ENCODE data around the gene SMAD3. TPM values are rescaled to one million over a fixed set of nuclear protein-coding genes. Genes with fewer than 3 reads are reported as not detected.

Gene SMAD3
- total and polyA plus RNA-seq, 2 donors: 28.3 to 31.2 TPM

DNA sequence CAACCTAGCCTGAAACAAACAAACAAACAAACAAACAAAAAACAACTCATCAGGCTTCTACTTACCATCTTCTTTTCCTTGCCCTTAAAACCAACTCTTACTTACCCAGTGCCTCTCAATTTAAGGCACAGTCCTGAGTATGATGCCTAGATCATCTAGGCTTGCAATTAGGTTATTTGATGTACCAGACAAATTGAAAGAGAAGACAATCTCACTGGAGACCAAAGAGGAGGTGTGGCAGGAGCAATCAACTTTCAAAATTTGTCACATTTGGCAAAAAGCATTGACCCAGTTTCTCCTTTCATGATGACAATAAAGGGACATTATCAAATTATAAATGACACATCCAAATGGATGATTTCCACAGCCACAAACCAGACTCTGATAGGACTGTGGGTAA is 153.0 kb downstream of the SMAD3 start:
- Histone ChIP-seq H3K36me3 (ENCODE audit: insufficient read depth) (no peaks in the 10 kb centered on the region), H3K4me1 (ENCODE audit: insufficient read depth) (no peaks in the 10 kb centered on the region), H3K4me3 (ENCODE audit: low read depth, low read length) (no peak overlapping the region), H3K27ac (ENCODE audit: low read depth) (no peak overlapping the region)
- no peak for DNase-seq (ENCODE audit: extremely low spot score)

DNA sequence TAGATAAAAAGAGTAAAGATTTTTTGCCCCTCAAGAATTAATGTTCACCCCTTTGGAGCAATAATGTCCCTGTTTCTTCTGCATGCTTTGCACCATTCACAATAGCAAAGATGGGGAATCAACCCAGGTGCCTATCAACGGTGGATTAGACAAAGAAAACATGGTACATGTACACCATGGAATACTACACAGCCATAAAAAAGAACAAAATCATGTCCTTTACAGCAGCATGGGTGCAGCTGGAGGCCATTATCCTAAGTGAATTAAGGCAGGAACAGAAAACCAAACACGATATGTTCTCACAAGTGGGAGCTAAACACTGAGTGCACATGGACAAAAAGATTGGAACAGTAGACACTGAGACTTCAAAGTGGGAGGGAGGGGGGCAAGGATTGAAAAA is 153.9 kb downstream of the SMAD3 start:
- no peaks in the 10 kb centered on the region for H3K36me3 ChIP-seq (ENCODE audit: insufficient read depth)
- H3K27ac ChIP-seq (ENCODE audit: low read depth): no peak overlapping the region
- no peak overlapping the region for H3K4me3 ChIP-seq (ENCODE audit: low read depth, low read length)
- DNase-seq (ENCODE audit: extremely low spot score): no peak
- 97% methylated on average over 2 of the region's 2 CpGs for WGBS
- H3K4me1 ChIP-seq (ENCODE audit: insufficient read depth): no peaks in the 10 kb centered on the region

DNA sequence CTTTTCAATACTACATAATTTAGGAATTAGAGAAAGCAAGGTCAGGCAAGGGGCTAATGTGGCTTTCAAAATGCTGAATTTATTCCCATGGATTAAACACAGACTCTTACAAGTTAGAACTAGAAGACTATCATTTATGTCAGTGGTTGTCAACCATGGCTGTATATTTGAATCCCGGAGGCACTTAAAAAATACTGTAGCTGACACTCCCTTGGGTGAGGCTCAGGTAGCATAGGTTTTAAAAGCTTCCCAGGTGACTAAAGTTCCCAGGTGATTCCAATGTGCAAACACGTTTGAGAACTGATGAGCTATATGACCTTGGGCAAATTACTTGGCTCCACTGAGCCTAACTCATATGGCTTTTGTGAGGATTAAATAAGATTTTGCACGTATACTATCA is 159.5 kb downstream of the SMAD3 start:
- DNase-seq (ENCODE audit: extremely low spot score): no peak
- Histone ChIP-seq H3K4me1 (ENCODE audit: insufficient read depth) (no peaks in the 10 kb centered on the region), H3K4me3 (ENCODE audit: low read depth, low read length) (no peak overlapping the region), H3K27ac (ENCODE audit: low read depth) (no peak overlapping the region), H3K36me3 (ENCODE audit: insufficient read depth) (peaks cover 2% of the 10 kb centered on the region)
- 88% methylated on average over 3 of the region's 3 CpGs for WGBS

DNA sequence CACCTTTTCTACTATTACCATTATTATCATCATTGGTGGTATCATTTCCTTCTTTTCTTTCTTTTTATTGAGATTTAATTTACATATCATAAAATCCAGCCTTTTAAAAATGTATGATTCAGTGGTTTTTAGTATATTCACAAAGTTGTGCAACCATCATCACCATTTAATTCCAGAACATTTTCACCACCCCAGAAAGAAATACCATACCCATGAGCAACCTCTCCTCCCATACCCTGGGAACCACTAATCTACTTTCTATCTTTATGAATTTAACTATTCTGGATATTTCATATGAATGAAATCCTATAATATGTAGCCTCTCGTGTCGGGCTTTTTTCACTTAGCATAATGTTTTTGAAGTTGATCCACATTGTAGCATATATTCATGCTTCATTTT is 159.9 kb downstream of the SMAD3 start:
- Histone ChIP-seq H3K36me3 (ENCODE audit: insufficient read depth) (peaks cover 2% of the 10 kb centered on the region), H3K4me1 (ENCODE audit: insufficient read depth) (no peaks in the 10 kb centered on the region), H3K27ac (ENCODE audit: low read depth) (no peak overlapping the region), H3K4me3 (ENCODE audit: low read depth, low read length) (no peak overlapping the region)
- WGBS: over 99% methylated on average over 2 of the region's 2 CpGs
- DNase-seq (ENCODE audit: extremely low spot score): no peak

DNA sequence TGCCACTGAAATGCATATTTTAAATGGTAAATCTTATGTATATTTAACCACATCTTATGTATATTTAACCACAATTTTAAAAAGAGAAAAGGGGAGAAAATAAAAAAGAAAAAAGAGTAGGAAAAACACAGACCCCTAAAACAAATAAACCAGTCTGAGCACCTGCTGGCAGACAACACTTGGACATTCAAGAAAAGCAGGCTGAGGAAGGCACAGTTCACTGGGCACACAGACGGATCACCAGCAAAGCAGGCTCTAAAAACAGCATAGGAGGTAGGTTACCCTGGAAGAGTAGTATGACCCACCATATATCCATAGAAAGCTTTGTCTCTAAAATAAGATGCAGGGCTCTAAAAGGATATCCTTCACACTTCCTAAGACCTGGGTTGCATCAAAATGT is 162.0 kb downstream of the SMAD3 start:
- Histone ChIP-seq H3K36me3 (ENCODE audit: insufficient read depth) (peaks cover 3% of the 10 kb centered on the region), H3K4me3 (ENCODE audit: low read depth, low read length) (no peak overlapping the region), H3K27ac (ENCODE audit: low read depth) (no peak overlapping the region), H3K4me1 (ENCODE audit: insufficient read depth) (no peaks in the 10 kb centered on the region)
- 92% methylated on average over 1 of the region's 1 CpG for WGBS
- DNase-seq (ENCODE audit: extremely low spot score): no peak

DNA sequence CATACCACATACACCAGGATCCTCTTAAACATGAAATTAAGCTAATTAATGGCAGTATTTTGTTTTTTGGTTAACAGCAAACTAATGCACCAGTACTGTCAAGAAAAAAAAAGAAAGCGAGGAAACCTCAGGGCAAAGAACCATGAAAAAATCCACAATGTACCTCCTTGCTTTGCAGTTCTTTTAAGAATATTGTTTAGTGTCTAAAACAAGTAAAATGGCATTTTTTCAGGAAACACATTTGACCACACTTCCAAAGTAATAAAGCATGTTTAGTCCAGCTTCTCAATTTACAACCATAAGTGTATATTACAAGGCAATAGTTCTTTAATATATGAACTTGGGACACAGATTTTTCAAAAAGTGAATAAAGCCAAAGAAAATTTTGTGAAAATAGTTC is 162.4 kb downstream of the SMAD3 start:
- 99% methylated on average over 1 of the region's 1 CpG for WGBS
- Histone ChIP-seq H3K36me3 (ENCODE audit: insufficient read depth) (peaks cover 5% of the 10 kb centered on the region), H3K4me1 (ENCODE audit: insufficient read depth) (no peaks in the 10 kb centered on the region), H3K4me3 (ENCODE audit: low read depth, low read length) (no peak overlapping the region), H3K27ac (ENCODE audit: low read depth) (no peak overlapping the region)
- DNase-seq (ENCODE audit: extremely low spot score): no peak

DNA sequence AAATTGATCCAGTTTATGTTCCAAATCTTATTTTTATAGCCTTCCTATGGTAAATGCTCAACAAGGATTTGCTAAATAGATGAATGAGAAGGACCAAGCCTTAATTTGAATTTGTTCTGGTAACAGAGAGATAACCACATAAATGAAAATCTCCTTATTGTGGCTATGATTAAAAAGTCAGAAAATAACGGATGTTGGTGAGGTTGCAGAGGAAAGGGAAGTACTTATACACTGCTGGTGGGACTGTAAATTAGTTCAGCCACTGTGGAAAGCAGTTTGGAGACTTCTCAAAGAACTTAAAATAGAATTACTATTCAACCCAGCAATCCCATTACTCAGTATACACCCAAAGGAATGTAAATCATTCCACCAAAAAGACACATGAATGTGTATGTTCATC is 162.9 kb downstream of the SMAD3 start:
- no peak for DNase-seq (ENCODE audit: extremely low spot score)
- Histone ChIP-seq H3K36me3 (ENCODE audit: insufficient read depth) (peaks cover 5% of the 10 kb centered on the region), H3K27ac (ENCODE audit: low read depth) (no peak overlapping the region), H3K4me3 (ENCODE audit: low read depth, low read length) (no peak overlapping the region), H3K4me1 (ENCODE audit: insufficient read depth) (no peaks in the 10 kb centered on the region)
- WGBS: 67% methylated on average over 1 of the region's 1 CpG

DNA sequence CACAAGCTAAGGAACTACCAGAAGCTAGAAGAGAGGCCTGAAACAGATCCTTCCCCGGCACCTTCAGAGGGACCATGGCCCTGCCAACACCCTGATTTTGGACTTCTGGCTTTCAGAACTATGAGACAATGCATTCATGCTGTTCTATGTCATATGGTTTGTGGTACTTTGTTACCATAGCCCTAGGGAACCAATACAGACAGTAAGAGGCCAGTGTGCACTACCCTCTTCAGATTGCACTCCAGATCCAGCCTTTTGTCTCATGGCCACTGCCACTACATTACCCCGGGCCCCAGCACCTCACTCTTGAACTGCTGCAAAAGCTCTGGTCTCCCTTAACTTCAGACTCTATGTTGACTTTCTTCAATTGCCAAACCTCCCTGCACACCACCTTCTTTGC is 165.1 kb downstream of the SMAD3 start:
- H3K36me3 ChIP-seq (ENCODE audit: insufficient read depth): peaks cover 5% of the 10 kb centered on the region
- no peak overlapping the region for H3K4me3 ChIP-seq (ENCODE audit: low read depth, low read length)
- no peaks in the 10 kb centered on the region for H3K4me1 ChIP-seq (ENCODE audit: insufficient read depth)
- no peak overlapping the region for H3K27ac ChIP-seq (ENCODE audit: low read depth)
- 98% methylated on average over 2 of the region's 2 CpGs for WGBS
- no peak for DNase-seq (ENCODE audit: extremely low spot score)

DNA sequence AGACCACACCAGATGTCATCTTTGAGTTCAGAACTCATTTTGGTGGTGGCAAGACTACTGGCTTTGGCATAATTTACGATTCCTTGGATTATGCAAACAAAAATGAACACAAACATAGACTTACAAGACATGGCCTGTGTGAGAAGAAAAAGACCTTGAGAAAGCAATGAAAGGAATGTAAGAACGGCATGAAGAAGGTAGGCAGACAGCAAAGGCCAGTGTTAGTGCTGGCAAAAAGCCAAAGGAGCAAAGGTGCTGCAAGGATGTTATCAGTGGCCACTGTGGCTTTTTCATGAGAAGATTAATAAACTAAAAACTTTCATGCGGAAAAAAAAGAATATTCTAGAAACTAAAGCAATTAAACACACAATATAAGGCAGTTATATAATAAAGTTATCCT is 167.2 kb downstream of the SMAD3 start:
- no peaks in the 10 kb centered on the region for H3K4me1 ChIP-seq (ENCODE audit: insufficient read depth)
- H3K4me3 ChIP-seq (ENCODE audit: low read depth, low read length): no peak overlapping the region
- DNase-seq (ENCODE audit: extremely low spot score): no peak
- H3K27ac ChIP-seq (ENCODE audit: low read depth): no peak overlapping the region
- 85% methylated on average over 3 of the region's 3 CpGs for WGBS
- peaks cover 3% of the 10 kb centered on the region for H3K36me3 ChIP-seq (ENCODE audit: insufficient read depth)

DNA sequence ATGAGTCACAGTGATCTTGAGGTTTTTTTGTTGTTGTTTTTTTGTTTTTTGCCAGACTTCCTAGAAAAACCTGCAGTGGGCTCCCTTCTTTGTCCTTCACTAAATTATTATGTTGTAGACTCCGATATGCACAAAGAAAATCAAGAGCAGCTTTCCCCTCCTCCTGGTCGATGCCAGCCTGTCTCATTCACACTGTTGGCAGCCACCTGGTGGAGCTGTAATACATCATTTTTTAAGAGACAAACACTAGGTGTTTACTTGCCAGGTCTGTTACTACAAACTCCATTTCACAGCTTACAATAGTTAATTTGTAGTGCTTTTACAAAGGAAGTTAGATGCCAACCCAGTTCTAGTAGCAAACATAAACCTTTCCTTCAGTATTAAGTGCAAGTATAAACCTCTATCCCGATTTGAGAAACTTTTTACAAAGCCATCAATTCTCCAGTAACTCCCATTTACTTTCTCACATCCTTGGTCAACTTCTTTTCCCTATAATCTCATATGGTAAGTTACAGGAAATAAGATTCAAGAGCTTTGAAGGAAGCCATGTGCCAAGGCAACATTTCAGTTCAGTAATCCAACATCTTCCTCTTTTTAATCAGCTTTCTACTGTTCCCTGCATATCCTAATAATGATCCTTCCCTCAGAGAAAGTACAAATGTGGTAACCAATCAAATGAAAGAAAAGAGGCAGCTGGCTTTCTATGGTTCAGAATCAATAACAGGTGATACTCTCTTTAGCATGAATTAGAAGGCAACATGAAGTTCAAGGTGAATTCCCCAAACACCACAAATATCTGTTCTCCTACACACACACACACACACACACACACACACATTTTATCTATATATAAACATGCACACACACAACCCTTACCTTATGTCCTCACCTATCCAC is 175.1 kb downstream of the SMAD3 start:
- WGBS: 58% methylated on average over 3 of the region's 3 CpGs
- H3K4me3 ChIP-seq (ENCODE audit: low read depth, low read length): no peak overlapping the region
- no peak overlapping the region for H3K27ac ChIP-seq (ENCODE audit: low read depth)
- H3K4me1 ChIP-seq (ENCODE audit: insufficient read depth): no peaks in the 10 kb centered on the region
- H3K36me3 ChIP-seq (ENCODE audit: insufficient read depth): no peaks in the 10 kb centered on the region
- no peak for DNase-seq (ENCODE audit: extremely low spot score)

DNA sequence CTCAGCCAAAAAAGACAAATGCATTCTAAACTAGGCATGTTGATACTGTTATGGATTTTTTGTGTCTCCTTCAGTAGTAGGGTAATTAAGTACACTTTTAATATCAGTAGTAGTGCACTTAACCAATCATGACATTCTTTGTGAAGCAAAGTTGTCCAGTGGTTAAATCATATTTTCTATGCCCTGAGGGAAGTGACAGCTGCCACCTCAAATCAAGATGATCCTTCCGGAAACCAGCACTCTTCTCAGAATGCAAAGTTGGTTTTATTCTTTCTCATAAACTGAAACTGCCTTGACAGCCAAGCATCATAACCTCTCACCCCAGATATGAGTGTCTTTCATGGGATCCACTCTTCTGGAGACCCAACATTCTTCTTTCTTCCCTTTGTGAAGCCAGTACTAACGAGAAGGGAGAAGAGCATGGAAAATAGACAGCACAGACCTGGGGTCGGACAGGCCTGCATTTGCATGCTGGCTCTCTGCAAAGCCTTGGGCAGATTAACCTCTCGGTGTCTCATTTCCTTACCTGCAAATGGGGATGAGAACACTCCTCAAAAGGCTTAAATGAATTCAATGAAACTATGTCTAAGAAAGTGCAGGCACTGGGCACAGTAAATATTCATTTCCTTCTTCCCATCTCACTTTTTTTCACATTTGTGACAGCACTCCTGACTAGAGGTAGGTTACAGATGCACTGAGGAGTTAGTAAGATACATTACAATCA is 175.9 kb downstream of the SMAD3 start:
- Histone ChIP-seq H3K4me3 (ENCODE audit: low read depth, low read length) (no peak overlapping the region), H3K27ac (ENCODE audit: low read depth) (no peak overlapping the region), H3K4me1 (ENCODE audit: insufficient read depth) (no peaks in the 10 kb centered on the region), H3K36me3 (ENCODE audit: insufficient read depth) (no peaks in the 10 kb centered on the region)
- no peak for DNase-seq (ENCODE audit: extremely low spot score)
- 84% methylated on average over 4 of the region's 4 CpGs for whole genome bisulfite sequencing

DNA sequence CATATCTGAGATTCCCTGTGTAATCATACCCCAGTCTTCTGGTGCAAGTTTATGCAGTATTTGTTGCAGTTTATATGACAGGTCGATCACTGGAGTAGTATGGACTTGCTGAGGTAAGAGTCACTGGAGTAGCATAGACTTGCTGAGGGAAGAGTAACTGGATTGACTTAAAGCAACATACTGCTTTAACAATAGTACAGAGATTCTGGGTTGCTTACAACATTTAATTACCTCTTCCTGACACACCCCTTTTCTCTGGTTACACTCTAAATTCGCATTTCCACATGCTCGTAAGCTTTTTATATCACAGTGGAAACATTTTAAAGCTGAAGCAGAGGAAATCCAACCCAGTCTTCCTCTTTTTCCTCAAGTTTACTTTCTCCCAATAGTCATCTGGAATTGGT is 177.3 kb downstream of the SMAD3 start:
- 44% methylated on average over 3 of the region's 3 CpGs for WGBS
- H3K36me3 ChIP-seq (ENCODE audit: insufficient read depth): no peaks in the 10 kb centered on the region
- H3K27ac ChIP-seq (ENCODE audit: low read depth): no peak overlapping the region
- H3K4me3 ChIP-seq (ENCODE audit: low read depth, low read length): no peak overlapping the region
- H3K4me1 ChIP-seq (ENCODE audit: insufficient read depth): no peaks in the 10 kb centered on the region
- no peak for DNase-seq (ENCODE audit: extremely low spot score)

Data from urinary bladder (tissue), 4 donors.